Germinal center (tissue), 1 donor: ENCODE data around the gene CHD9.
"Not testable (repeated sequence)": the region's sequence is repeated elsewhere in the genome, so short reads cannot be mapped to it uniquely, and the experiment has no call there.

Source experiments
- DNase-seq: peaks from one replicate; pipeline ENCODE4 v3.0.0; 2012; ENCODE audit warnings: mixed read lengths, low spot score

The CHD9 gene

GRCh38 chr16:53282328-53282727 is 227.5 kb downstream of the CHD9 start:
- DNase-seq: no peak

DNA sequence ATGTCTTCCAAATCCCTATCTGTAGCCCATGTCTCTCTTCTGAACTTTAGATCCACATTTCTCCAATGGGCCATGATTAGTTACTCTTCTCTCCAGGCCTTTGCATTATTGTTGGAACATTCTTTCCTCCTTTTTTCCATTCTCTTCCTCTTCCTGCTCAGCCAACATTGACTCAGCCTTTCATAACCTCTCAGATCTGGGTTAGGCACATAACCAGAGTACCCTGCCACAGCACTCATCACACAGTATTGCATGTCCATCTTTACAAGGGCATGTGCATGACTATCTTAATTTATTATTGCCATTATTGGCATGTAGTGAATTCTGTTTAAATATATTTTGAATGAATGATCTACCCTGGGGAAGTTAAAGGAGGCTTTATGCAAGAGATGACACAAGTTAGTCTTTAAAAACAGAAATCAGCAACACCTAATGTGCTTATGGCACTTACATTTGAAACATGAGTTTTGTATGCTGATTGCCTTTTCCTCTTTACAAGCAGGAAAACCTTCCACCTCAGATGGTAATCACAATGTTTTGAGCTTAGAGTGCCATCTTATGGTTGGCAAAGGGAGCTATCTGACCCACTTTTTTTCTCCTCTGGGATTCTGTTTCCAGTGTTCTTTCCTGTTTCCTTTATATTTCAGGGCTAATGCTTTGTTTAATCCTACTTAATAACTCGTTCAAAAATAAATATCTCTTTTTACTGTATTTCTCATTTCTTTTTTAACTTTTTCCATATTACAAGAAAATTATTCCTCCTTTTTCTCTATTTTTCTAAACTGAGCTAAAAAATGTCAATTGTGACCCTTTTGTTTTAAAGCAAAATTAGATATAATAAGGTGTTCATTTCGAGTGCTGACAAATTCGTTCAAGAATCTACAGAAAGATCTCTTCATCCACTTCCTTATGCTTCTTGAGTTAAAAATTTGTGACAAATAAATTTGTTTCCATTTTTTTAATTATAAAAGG is 228.5 kb downstream of the CHD9 start:
- DNase-seq: peak; percentile 9

DNA sequence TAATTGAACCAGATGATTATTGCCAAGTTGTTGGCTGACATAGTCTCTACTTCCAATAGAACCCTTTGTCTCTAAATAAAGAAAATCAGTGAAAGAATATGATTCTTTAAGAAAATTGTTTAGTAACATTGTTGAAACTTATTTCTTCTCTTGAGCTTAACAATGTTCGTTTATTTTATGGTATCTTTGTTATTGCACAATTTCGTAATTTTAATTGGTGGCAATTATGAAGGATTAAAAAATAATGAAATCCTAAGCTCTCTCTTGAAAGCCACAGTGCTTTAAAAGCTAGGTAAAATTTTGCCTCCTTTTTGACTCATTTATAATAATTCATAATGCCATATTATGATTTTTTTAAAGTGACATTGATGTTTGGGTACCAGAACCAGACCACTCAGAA is 230.4 kb downstream of the CHD9 start:
- DNase-seq: no peak

DNA sequence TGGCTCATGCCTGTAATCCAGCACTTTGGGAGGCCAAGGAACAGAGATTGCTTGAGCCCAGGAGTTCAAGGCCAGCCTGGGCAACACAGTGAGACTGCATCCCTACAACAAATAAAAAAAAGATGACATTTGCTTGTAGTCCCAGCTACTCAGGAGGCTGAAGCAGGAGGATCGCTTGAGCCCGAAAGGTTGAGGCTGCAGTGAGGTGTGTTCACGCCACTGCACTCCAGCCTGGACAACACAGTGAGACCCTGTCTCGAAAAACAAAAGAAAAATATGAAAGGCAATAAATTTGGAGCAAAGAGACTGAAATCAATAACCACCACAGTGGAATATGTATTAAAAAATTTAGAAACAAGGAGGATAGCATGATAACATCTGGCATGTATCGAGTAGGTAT is 235.7 kb downstream of the CHD9 start:
- no peak for DNase-seq

- DNase-seq: no peak
Measured at GRCh38 chr16:53291757-53292392, 237.1 kb downstream of the CHD9 start.

DNA sequence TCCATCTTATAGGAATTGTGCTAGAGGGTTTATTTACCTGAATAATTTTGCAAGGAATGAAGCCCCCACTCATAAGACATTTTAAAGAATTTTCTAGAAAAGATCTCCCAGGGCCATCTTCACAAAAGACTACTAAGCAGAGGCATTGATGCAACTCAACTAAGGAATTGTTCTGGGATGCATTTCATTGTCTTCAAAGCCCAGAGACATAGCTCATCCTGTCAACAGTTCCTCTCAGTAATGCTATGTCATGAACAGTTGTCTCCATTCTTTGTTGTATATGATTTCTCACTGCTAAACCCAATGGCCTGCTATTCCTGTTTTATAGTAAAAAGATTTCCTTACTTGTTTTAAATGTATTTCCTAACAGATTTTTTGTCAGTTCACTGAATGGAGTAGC is 242.7 kb downstream of the CHD9 start:
- no peak for DNase-seq

GRCh38 chr16:53304334-53304733 is 249.5 kb downstream of the CHD9 start:
- DNase-seq: no peak

DNA sequence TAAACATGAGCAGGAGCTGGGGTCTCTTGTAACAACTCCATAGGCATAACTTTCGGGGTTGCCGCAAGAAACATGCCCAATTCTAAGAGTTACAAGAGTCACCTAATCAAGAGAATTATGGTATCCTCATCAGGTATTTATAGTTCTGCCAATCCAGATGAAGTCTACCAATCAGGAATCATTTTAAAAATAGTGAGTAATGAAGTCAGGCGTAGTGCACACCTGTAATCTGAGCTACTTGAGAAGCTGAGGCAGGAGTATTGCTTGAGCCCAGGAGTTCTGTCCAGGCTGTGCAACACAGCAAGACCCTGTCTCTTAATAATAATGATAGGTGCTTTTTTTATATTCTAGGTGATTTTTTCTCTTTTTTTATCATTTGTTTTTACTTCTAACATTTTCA is 251.0 kb downstream of the CHD9 start:
- no peak for DNase-seq

DNA sequence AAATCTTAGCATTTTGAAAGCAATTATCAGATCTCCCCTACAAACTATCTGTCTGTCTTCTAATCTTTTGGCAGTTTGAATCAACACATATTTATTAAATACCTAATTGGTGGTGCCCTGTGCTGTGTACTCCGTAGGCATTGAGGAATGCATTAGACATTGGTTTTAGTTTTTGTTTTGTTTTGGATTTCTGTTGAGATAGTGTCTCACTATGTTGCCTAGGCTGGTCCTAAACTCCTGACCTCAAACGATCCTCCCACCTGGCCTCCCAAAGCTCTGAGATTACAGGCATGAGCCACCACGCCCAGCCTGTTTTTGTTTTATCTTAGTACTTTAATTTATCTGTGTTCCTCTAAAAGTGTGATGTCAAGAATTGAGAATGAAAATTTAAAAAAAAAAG is 254.7 kb downstream of the CHD9 start:
- no peak for DNase-seq

DNA sequence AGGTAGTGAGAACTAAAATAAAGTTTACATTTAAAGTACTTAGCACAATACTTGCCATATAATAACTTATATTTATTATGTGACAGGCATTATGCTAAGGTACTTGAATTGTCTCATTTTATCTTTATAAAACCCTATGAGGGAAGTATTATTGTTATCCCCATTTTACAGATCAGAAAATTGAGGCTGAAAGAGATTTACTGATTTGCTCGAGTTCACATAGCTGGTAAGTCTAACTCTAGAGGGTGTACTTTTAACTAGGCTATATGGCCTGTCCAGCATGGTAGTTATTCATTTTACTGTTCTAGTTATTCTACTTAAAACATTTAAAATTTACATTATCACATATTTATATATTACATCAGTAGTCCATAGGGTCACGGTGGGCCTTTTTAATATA is 266.2 kb downstream of the CHD9 start:
- DNase-seq: no peak

GRCh38 chr16:53323924-53324323 is 269.1 kb downstream of the CHD9 start:
- DNase-seq: no peak

GRCh38 chr16:53330991-53331390 is 276.2 kb downstream of the CHD9 start:
- DNase-seq: not testable (repeated sequence)

DNA sequence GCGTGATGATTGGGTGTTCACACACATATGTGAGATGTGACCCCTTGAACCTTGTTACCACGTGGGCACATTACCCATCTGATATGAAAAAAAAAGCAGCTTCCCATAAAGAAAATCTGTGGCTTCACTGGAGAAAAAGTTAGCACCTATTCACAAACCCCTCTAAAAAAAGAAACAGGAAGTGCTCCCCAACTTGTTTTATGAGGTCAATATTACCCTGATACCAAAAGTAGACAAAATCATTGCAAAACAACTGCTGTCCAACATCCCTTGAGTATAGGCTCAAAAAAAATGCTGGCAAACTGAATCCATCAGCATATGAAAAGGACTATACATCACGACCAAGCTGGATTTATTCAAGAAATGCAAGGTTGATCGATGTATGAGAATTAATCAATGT is 279.8 kb downstream of the CHD9 start:
- no peak for DNase-seq

GRCh38 chr16:53337294-53337693 is 282.5 kb downstream of the CHD9 start:
- DNase-seq: no peak

GRCh38 chr16:53341792-53342191 is 287.0 kb downstream of the CHD9 start:
- DNase-seq: no peak

GRCh38 chr16:53355064-53355463 is 300.3 kb downstream of the CHD9 start:
- no peak for DNase-seq

DNA sequence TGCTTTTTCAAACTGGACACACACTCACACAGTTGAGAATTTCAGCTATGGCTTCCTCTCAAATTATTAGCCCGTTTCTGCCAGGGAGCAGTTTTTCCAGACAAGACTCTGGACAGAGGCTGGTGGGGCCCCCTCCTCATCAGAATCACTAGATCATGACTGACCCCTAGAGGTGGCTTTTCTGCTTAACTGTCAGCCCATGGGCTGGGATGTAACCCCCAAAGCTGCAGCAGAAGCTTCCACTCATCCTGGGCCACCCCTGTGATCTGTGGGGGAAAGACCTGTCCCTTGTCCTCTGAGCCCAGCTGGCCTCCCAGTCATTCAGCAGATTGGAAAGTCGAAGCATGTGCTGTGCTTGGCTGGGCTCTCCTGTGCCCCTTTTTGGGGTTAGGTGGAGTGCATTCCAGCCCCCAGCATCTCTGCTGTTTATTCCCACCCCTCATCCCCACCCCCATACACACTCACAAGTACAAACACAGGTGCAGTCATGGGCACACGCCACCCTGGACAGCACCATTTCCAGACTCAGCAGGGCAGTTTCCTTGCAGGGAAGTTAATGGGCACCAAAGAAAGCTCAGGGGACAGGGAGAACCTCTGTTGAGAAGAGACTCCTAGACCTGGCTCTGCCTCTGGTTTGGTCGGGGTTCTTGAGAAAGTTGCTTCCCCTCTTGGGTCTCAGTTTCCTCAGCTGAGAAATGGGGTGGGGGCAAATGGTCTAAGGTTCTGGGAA is 301.9 kb downstream of the CHD9 start:
- no peak for DNase-seq

DNA sequence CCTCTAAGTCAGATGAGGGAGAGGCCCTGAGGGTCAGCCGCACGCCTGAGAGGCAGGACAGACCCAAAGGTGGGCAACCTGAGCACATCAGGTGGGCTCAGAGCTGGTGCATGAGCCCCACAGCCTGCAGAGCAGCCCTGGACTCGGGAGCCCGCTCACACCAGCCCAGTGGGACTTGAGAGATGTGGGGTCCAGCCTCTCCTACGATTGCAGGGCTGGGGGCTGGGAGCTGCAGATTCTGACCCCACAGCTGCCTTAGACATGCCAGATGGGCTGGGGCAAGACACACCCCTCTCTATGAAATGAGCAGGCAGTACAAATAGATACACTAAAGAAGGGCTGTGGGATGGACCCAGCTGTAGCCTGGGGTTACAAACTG is 302.4 kb downstream of the CHD9 start:
- no peak for DNase-seq

GRCh38 chr16:53357955-53358354 is 303.2 kb downstream of the CHD9 start:
- DNase-seq: no peak

DNA sequence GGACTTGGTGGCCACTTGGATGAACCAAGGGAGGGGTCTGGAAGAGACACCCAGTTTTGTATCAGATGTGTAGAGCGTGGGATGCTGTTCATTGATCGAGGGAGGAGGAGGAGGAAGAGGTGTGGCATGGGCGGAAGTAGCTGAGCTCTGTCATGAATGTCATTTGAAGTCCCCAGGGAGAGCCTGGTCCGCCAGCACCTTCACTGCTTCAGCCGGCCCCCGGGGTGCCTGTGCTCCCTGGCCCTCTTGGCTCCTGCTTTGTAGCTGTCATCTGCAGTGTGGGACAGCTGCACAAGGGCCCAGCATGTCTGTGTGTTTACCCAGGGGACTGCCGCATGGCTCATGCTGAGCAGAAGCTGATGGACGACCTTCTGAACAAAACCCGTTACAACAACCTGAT is 304.1 kb downstream of the CHD9 start:
- peak; percentile 33 for DNase-seq

GRCh38 chr16:53369921-53370320 is 315.1 kb downstream of the CHD9 start:
- no peak for DNase-seq

DNA sequence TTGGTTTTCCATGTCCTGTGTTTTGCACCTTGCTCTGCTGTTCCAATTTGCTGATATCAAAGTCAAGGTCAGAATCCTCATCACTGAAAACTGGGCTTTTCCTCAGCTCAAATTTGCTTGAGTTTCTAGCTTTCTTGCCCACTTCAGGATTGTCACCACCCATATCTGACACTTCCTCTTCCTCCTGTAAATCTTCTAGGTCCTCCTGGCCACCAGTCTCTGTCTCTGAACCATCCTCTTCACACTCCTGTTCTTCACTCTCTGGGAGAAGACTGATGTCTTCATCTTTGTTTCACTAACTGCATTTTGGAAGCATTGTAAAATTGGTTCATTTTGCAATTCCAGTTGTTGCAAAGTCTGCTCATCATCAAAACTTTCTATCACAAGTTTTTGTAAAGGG is 316.0 kb downstream of the CHD9 start:
- no peak for DNase-seq
